Uterine smooth muscle cell (primary cell): Measurements from ENCODE around the gene TEP1. TPM values are rescaled to one million over a fixed set of nuclear protein-coding genes. Genes with fewer than 3 reads are reported as not detected.

Source experiments
- total RNA-seq: library from RNA; depleted of rRNA; stranded (reverse); fragments of >200 nt; gene quantifications from 2 replicates; pipeline ENCODE4 v1.2.3, GENCODE V29; 2014

TEP1 gene
- total RNA-seq: 15.1 and 27.4 TPM in 2 replicates

GRCh38 chr14:20412876-20413743, at the start of gene TEP1:
Gene TEP1, minus strand, starts transcription at chr14:20413501. Its CDS starts 5,062 bp downstream, at chr14:20408439.

DNA sequence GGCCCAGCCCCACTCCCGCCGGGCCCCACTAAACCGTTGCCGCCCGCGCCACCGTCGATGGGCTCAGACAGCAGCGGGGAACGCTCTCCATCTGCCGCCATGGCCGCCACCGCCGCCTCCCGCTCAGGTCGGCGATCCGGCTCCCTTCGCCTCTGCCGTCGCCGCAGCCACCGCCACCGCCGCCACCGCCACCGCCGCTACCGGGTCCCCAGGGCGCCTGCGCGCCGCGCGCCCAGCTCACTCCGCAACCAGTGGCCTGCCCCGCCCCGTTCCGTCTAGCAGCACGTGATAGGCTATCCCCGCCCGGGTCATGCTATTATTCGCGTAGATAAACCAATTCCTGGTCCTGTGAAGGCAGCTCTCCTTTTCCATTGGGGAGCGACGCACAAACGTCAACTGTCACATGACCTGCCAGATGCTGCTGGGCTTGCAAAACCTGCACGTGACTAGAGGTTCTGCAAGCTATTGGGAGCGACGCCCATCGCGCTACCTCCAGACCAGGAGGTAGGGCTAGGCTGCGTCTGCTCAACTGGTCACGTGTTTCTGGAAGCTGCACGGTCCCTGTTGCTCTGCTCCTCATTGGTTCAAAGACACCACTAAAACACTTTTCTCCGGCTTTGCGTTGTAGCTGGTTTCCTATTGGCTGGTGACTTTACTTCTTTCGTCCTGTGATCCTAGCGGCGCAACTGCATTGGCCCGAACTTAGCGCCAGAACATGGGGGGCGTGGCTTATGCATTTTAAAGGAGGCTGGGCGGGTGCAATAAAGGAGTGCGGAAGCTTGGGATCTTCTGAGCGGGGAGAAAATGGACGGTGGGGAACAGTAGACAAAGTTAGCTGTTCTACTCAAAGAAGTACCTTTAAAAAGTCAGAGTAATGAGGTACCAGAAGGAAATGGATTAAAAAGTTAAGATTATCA, 48.2 kb upstream of the TEP1 start, which contains the start of gene PIP4P1:
TSS of gene PIP4P1 (minus strand) at position 210 of the 917 bp plus-strand sequence. CDS start at position 101, 109 bp downstream.

DNA sequence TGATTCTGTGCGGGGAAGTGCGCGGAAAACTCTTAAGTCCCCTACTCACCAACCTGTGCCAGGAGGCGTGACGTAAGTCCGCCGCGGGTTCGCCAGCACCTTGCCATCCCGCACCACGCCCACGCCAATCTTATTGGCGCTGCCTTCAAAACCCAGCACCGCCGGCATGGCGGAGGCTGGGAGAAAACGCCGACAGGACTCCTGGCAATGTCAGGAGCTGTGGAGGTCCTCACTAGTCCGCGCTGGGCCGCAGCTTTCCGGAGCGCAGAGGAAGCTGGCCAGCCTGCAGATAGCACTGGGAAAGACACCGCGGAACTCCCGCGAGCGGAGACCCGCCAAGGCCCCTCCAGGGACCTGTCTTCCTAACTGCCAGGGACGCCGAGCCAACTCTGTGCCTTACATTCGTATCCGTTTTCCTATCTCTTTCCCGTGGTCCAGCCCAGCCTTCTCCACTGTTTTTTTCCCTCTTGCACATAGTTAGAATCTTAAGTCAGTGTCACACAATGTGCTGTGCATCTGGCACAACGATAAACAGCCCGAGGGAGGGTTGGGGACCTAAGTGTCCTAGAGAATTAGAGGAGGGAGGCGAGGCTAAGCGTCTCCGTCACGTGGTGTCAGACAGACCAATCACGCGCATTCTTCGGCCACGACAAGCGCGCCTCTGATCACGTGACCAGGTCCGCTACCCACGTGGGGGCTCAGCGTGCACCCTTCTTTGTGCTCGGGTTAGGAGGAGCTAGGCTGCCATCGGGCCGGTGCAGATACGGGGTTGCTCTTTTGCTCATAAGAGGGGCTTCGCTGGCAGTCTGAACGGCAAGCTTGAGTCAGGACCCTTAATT, 41.4 kb upstream of the TEP1 start, which contains the start of the genes APEX1 and OSGEP:
TSS of gene APEX1 (plus strand) at position 711 of the 839 bp plus-strand sequence. CDS start 420 bp downstream, outside the sequence.
TSS of gene OSGEP (minus strand) at position 297 of the 839 bp plus-strand sequence. CDS start at position 168, 129 bp downstream.

GRCh38 chr14:20435582-20436362, 22.5 kb upstream of the TEP1 start, which contains the start of gene KLHL33:
Gene KLHL33, minus strand, starts transcription at chr14:20436166. Its CDS starts 355 bp downstream, at chr14:20435811.

DNA sequence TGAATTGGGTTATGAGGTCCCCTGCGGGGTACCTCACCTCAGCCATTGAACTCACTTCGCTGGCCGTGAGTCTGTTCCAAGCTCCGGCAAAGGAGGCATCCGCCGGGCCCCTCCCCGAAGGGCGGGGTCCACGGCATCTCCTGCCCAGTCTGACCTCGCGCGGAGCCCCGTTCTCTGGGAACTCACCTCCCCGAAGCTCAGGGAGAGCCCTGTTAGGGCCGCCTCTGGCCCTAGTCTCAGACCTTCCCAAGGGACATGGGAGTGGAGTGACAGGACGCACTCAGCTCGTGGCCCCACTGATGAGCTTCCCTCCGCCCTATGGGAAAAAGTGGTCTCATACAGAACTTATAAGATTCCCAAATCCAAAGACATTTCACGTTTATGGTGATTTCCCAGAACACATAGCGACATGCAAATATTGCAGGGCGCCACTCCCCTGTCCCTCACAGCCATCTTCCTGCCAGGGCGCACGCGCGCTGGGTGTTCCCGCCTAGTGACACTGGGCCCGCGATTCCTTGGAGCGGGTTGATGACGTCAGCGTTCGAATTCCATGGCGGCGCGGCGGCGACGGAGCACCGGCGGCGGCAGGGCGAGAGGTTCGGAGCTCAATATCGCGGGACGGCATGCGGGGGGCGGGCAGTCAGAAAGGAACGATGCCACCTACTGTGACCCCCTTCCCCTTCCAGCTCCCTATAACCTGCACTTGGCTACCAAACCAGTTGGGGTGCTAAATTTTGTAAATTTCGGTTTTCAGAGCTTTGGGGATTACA, 70.0 kb downstream of the TEP1 start, which contains the start of gene PARP2:
TSS of gene PARP2 (plus strand) at position 544 of the 770 bp plus-strand sequence. CDS start at position 551, 7 bp downstream.

GRCh38 chr14:20332788-20333493, 80.4 kb downstream of the TEP1 start, which contains the start of gene CCNB1IP1:
Gene CCNB1IP1, minus strand, starts transcription at chr14:20333279. Its CDS starts 16,756 bp downstream, at chr14:20316523.

Other genes with a start within 250 kb of the TEP1 start
- not detected in 2 replicates for gene OR11G2, start 222.6 kb downstream of the TEP1 start, total RNA-seq
- not detected in 2 replicates for gene OR11H6, start 189.8 kb downstream of the TEP1 start, total RNA-seq
- gene OR11H7, start 184.5 kb downstream of the TEP1 start, total RNA-seq: not detected in 2 replicates
- gene OR11H4, start 174.2 kb downstream of the TEP1 start, total RNA-seq: not detected in 2 replicates
- 25.2 and 26.2 TPM in 2 replicates for gene TTC5, start 107.5 kb downstream of the TEP1 start, total RNA-seq
- gene CCNB1IP1, start 80.2 kb downstream of the TEP1 start, total RNA-seq: 51.2 and 60.2 TPM in 2 replicates
- gene PARP2, start 69.9 kb downstream of the TEP1 start, total RNA-seq: 11.5 and 22.1 TPM in 2 replicates
- 0.11 and 0.12 TPM in 2 replicates for gene KLHL33, start 22.7 kb upstream of the TEP1 start, total RNA-seq
- 46.5 and 51.5 TPM in 2 replicates for gene OSGEP, start 41.3 kb upstream of the TEP1 start, total RNA-seq
- gene APEX1, start 41.7 kb upstream of the TEP1 start, total RNA-seq: 79.0 and 82.6 TPM in 2 replicates
- 28.1 and 39.4 TPM in 2 replicates for gene PIP4P1, start 47.9 kb upstream of the TEP1 start, total RNA-seq
- 39.4 and 48.6 TPM in 2 replicates for gene PNP, start 55.9 kb upstream of the TEP1 start, total RNA-seq
- gene RNASE10, start 92.0 kb upstream of the TEP1 start, total RNA-seq: not detected in 2 replicates
- not detected in 2 replicates for gene RNASE9, start 147.5 kb upstream of the TEP1 start, total RNA-seq
- not detected in 2 replicates for gene RNASE11, start 174.5 kb upstream of the TEP1 start, total RNA-seq
- gene RNASE12, start 177.9 kb upstream of the TEP1 start, total RNA-seq: not detected in 2 replicates
- not detected in 2 replicates for gene OR6S1, start 228.2 kb upstream of the TEP1 start, total RNA-seq